K562 (cell line): ENCODE data around the gene TALDO1. TPM values are rescaled to one million over a fixed set of nuclear protein-coding genes. Genes with fewer than 3 reads are reported as not detected.

Experiments used
- FOXJ3 ChIP-seq: sonication (generic); formaldehyde crosslinking; IDR thresholded peaks from 2 replicates; pipeline ENCODE4 v1.4.0; 2020; ENCODE audit warnings: mild to moderate bottlenecking, missing genetic modification reagents
- FOXK1 ChIP-seq: sonication (generic); formaldehyde crosslinking; IDR thresholded peaks from 2 replicates; pipeline ENCODE4 v1.8.0; 2022; ENCODE audit warnings: missing genetic modification reagents, mild to moderate bottlenecking, borderline replicate concordance
- GABPB1 ChIP-seq: sonication (generic); formaldehyde crosslinking; IDR thresholded peaks from 2 replicates; pipeline ENCODE4 v1.8.0; 2022; ENCODE audit warnings: mild to moderate bottlenecking, missing genetic modification reagents
- HDAC8 ChIP-seq: fragments of 450-650 bp; IDR thresholded peaks from 2 replicates; pipeline ENCODE4 v1.6.1; 2016; ENCODE audit warnings: mild to moderate bottlenecking, missing genetic modification characterization, moderate library complexity, missing compliant biosample characterization
- HNRNPK ChIP-seq: fragments of 200-400 bp; formaldehyde crosslinking; IDR thresholded peaks from one replicate; pipeline ENCODE4 v1.6.1; 2018; ENCODE audit warnings: mild to moderate bottlenecking, low read depth, low read length; ENCODE audit not compliant: poor library complexity, severe bottlenecking
- MAFF ChIP-seq: IDR thresholded peaks from 2 replicates; pipeline ENCODE4 v1.6.1; 2012; ENCODE audit warnings: low read length, improper control_type of control experiment
- NFIC ChIP-seq: fragments of 450-650 bp; IDR thresholded peaks from 2 replicates; pipeline ENCODE4 v1.6.1; 2017; ENCODE audit warnings: mild to moderate bottlenecking, inconsistent platforms
- NFXL1 ChIP-seq: fragments of 450-650 bp; formaldehyde crosslinking; IDR thresholded peaks from 2 replicates; pipeline ENCODE4 v1.4.0; 2021; ENCODE audit warnings: mild to moderate bottlenecking
- SMARCE1 ChIP-seq: fragments of 450-650 bp; IDR thresholded peaks from 2 replicates; pipeline ENCODE4 v1.7.1; 2016; ENCODE audit warnings: mild to moderate bottlenecking
- SREBF1 ChIP-seq: fragments of 150-350 bp; IDR thresholded peaks from 2 replicates; pipeline ENCODE4 v1.6.1; 2014; ENCODE audit warnings: antibody characterized with exemption, low read depth, low read length, borderline replicate concordance
- STAT5B ChIP-seq: fragments of 250-450 bp; sonication (Bioruptor Pico); IDR thresholded peaks from 2 replicates; pipeline ENCODE4 v1.8.0; 2021; ENCODE audit warnings: mild to moderate bottlenecking, inconsistent platforms
- TBL1XR1 ChIP-seq, 2 experiments: IDR thresholded peaks; 2 replicates each; pipeline ENCODE4 v1.6.1; 2012; ENCODE audit warnings: improper control_type of control experiment in 2 of 2, low read length in 2 of 2, mild to moderate bottlenecking in 1 of 2
- YBX1 ChIP-seq: fragments of 450-650 bp; IDR thresholded peaks from 2 replicates; pipeline ENCODE4 v1.7.1; 2016; ENCODE audit warnings: mild to moderate bottlenecking
- ZFP30 ChIP-seq: fragments of 250-450 bp; sonication (Bioruptor Pico); IDR thresholded peaks from 2 replicates; pipeline ENCODE4 v1.8.0; 2022; ENCODE audit warnings: moderate library complexity, mild to moderate bottlenecking, inconsistent platforms, borderline replicate concordance
- ZKSCAN1 ChIP-seq: fragments of 150-350 bp; IDR thresholded peaks from 2 replicates; pipeline ENCODE4 v1.6.1; 2016; ENCODE audit warnings: low read depth, low read length
- polyA plus RNA-seq, 8 experiments: library from polyadenylated mRNA; depleted of rRNA in 4 of 8; stranded (reverse) in 5 of 8; unstranded in 3 of 8; fragments of >200 nt; fragmentation: Nextera tagmentation in 2 of 8; fragmentation: Illumina TruSeq in 1 of 8; extraction: Ambion mirVana in 2 of 8; extraction: Trizol in 1 of 8; gene quantifications; 2 replicates each; pipeline versions ENCODE4 v1.2.1 to v1.2.3, GENCODE V29; 2011 to 2014; ENCODE audit warnings: inconsistent platforms in 1 of 8, missing spikeins in 1 of 8
- total RNA-seq, 7 experiments: library from RNA; depleted of rRNA in 6 of 7; stranded (reverse); fragments of >200 nt in 6 of 7; fragmentation: Illumina TruSeq in 2 of 7; extraction: Trizol in 2 of 7; gene quantifications; 2 replicates each; pipeline versions ENCODE4 v1.2.1 to v1.2.3, GENCODE V29; 2011 to 2021; ENCODE audit warnings: low replicate concordance in 1 of 7
- TF ChIP-seq, protein P1 (sequence below), 2 experiments: fragments of 150-350 bp in 1 of 2; IDR thresholded peaks; 2 replicates each; pipeline ENCODE4 v1.6.1; 2012 to 2016; ENCODE audit warnings: low read depth in 2 of 2, low read length in 2 of 2, mild to moderate bottlenecking in 1 of 2, moderate library complexity in 1 of 2
- TF ChIP-seq, protein P2 (sequence below): fragments of 250-450 bp; sonication (Bioruptor Pico); IDR thresholded peaks from 2 replicates; pipeline ENCODE4 v1.4.0; 2020
- TF ChIP-seq, protein P3 (sequence below): fragments of 250-450 bp; sonication (Bioruptor Pico); IDR thresholded peaks from 2 replicates; pipeline ENCODE4 v1.5.1; 2021; ENCODE audit warnings: mild to moderate bottlenecking

The TALDO1 gene
- total and polyA plus RNA-seq, 9 of the 15 experiments (the other 6 are each of a cell fraction or from before 2014, with no cell fraction given) = 260 to 541 (median 441) TPM

DNA sequence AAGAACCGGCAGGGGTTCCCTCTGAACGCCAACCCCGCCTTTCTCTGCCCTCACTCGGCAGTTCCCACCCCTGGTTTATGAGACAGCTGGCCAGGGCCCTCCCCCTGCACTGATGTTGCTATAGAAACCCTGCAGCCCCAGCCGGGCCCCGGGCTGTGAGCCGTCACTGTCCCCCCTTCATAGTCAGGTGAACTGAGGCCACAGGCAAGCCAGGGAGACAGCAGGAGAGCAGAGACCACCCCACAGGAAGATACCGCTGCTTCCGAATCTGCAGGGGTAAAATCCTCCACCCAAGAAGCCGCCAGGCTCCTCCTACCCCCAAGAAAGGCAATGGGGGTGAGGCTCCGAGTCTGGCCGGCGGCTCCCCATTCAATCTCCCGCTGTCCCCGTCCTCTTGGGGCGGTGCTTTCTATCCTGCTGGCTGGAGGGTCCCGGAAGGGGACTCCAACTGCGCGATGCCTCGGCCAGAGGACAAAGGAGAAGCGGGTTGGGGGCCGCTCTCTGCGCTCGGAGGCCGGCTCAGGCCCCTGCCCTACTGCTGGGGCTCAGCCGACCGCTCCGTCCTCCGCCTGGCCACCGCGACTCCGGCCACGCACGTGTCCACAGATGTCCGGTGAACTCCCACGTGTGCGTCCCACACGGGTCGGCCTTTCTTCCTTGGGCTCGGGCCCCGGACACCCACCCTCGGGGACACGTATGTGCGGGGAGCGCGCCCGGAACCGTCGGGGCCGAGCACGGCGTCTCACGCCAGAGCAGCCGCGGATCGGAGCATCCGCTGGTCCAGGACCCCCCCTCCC lies 50.2 kb downstream of the TALDO1 start (continued):
- TF ChIP-seq, protein P1, sequence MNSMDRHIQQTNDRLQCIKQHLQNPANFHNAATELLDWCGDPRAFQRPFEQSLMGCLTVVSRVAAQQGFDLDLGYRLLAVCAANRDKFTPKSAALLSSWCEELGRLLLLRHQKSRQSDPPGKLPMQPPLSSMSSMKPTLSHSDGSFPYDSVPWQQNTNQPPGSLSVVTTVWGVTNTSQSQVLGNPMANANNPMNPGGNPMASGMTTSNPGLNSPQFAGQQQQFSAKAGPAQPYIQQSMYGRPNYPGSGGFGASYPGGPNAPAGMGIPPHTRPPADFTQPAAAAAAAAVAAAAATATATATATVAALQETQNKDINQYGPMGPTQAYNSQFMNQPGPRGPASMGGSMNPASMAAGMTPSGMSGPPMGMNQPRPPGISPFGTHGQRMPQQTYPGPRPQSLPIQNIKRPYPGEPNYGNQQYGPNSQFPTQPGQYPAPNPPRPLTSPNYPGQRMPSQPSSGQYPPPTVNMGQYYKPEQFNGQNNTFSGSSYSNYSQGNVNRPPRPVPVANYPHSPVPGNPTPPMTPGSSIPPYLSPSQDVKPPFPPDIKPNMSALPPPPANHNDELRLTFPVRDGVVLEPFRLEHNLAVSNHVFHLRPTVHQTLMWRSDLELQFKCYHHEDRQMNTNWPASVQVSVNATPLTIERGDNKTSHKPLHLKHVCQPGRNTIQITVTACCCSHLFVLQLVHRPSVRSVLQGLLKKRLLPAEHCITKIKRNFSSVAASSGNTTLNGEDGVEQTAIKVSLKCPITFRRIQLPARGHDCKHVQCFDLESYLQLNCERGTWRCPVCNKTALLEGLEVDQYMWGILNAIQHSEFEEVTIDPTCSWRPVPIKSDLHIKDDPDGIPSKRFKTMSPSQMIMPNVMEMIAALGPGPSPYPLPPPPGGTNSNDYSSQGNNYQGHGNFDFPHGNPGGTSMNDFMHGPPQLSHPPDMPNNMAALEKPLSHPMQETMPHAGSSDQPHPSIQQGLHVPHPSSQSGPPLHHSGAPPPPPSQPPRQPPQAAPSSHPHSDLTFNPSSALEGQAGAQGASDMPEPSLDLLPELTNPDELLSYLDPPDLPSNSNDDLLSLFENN (IDR thresholded peaks at IDR 0.05; ENCODE audit: low read depth in 2 of 2, low read length in 2 of 2) = no peak
- TF ChIP-seq, protein P2, sequence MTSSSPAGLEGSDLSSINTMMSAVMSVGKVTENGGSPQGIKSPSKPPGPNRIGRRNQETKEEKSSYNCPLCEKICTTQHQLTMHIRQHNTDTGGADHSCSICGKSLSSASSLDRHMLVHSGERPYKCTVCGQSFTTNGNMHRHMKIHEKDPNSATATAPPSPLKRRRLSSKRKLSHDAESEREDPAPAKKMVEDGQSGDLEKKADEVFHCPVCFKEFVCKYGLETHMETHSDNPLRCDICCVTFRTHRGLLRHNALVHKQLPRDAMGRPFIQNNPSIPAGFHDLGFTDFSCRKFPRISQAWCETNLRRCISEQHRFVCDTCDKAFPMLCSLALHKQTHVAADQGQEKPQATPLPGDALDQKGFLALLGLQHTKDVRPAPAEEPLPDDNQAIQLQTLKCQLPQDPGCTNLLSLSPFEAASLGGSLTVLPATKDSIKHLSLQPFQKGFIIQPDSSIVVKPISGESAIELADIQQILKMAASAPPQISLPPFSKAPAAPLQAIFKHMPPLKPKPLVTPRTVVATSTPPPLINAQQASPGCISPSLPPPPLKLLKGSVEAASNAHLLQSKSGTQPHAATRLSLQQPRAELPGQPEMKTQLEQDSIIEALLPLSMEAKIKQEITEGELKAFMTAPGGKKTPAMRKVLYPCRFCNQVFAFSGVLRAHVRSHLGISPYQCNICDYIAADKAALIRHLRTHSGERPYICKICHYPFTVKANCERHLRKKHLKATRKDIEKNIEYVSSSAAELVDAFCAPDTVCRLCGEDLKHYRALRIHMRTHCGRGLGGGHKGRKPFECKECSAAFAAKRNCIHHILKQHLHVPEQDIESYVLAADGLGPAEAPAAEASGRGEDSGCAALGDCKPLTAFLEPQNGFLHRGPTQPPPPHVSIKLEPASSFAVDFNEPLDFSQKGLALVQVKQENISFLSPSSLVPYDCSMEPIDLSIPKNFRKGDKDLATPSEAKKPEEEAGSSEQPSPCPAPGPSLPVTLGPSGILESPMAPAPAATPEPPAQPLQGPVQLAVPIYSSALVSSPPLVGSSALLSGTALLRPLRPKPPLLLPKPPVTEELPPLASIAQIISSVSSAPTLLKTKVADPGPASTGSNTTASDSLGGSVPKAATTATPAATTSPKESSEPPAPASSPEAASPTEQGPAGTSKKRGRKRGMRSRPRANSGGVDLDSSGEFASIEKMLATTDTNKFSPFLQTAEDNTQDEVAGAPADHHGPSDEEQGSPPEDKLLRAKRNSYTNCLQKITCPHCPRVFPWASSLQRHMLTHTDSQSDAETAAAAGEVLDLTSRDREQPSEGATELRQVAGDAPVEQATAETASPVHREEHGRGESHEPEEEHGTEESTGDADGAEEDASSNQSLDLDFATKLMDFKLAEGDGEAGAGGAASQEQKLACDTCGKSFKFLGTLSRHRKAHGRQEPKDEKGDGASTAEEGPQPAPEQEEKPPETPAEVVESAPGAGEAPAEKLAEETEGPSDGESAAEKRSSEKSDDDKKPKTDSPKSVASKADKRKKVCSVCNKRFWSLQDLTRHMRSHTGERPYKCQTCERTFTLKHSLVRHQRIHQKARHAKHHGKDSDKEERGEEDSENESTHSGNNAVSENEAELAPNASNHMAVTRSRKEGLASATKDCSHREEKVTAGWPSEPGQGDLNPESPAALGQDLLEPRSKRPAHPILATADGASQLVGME (CRISPR knock-in tag) = no peak
- no peak for TF ChIP-seq SMARCE1
- peak; percentile 32; the same call in 1 of the 2 replicates for TF ChIP-seq FOXK1
- no peak for TF ChIP-seq HNRNPK
- TF ChIP-seq STAT5B = no peak
- TF ChIP-seq ZKSCAN1 = no peak
- TF ChIP-seq FOXJ3 = no peak
- no peak for TF ChIP-seq MAFF
- no peak for TF ChIP-seq SREBF1
- no peak for TF ChIP-seq TBL1XR1 (IDR thresholded peaks at IDR 0.05; ENCODE audit: low read length in 2 of 2)
- TF ChIP-seq NFXL1 = no peak
- TF ChIP-seq ZFP30 (CRISPR knock-in tag) = no peak
- TF ChIP-seq YBX1 = no peak
- peak; percentile 57; the same call in 1 of the 2 replicates for TF ChIP-seq GABPB1 (CRISPR knock-in tag)
- no peak for TF ChIP-seq HDAC8 (tag)
- TF ChIP-seq NFIC = peak; percentile 30
- TF ChIP-seq, protein P3, sequence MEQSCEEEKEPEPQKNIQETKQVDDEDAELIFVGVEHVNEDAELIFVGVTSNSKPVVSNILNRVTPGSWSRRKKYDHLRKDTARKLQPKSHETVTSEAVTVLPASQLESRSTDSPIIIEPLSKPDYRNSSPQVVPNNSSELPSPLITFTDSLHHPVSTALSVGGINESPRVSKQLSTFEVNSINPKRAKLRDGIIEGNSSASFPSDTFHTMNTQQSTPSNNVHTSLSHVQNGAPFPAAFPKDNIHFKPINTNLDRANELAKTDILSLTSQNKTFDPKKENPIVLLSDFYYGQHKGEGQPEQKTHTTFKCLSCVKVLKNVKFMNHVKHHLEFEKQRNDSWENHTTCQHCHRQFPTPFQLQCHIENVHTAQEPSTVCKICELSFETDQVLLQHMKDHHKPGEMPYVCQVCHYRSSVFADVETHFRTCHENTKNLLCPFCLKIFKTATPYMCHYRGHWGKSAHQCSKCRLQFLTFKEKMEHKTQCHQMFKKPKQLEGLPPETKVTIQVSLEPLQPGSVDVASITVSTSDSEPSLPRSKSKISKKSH = no peak
